BJ (cell line): ENCODE data around the gene HHAT. TPM values are rescaled to one million over a fixed set of nuclear protein-coding genes. Genes with fewer than 3 reads are reported as not detected.

Experiments
- CTCF ChIA-PET: fragments of 350-600 bp; formaldehyde crosslinking; extraction: SDS; loops from one replicate; lab custom pipeline; 2021; ENCODE audit warnings: antibody characterized with exemption, inconsistent platforms; lab: Yijun Ruan, JAX
- POLR2A ChIA-PET: fragments of 300-600 bp; sonication (Branson Sonifier 250); formaldehyde crosslinking; extraction: SDS; loops from one replicate; lab custom pipeline; 2021; ENCODE audit warnings: antibody characterized with exemption; lab: Charles Lee
- DNase-seq: peaks from one replicate; pipeline ENCODE4 v3.0.0-alpha.2; 2011; ENCODE audit warnings: low read depth
- H3K27me3 ChIP-seq: 2 replicates; pipeline ENCODE4 v1.6.0; 2011; ENCODE audit warnings: low read length; ENCODE audit not compliant: control insufficient read depth, insufficient read depth
- H3K36me3 ChIP-seq: 2 replicates; pipeline ENCODE4 v1.5.1; 2011; ENCODE audit warnings: low read length; ENCODE audit not compliant: control insufficient read depth, insufficient read depth
- H3K4me3 ChIP-seq: 2 replicates; pipeline ENCODE4 v1.5.1; 2011; ENCODE audit warnings: low read depth, mild to moderate bottlenecking, control low read depth, low read length
- polyA plus RNA-seq: library from polyadenylated mRNA; depleted of rRNA; stranded (reverse); fragments of >200 nt; gene quantifications from 2 replicates; pipeline ENCODE4 v1.2.3, GENCODE V29; 2011
- TF ChIP-seq, protein P1 (sequence below): IDR thresholded peaks from 2 replicates; pipeline ENCODE4 v1.5.1; 2011; ENCODE audit warnings: low read depth, mild to moderate bottlenecking, control low read depth, inconsistent platforms, low read length, moderate library complexity; ENCODE audit not compliant: insufficient read depth

Gene HHAT
- polyA plus RNA-seq, 1 experiment, result 6.6 TPM

DNA sequence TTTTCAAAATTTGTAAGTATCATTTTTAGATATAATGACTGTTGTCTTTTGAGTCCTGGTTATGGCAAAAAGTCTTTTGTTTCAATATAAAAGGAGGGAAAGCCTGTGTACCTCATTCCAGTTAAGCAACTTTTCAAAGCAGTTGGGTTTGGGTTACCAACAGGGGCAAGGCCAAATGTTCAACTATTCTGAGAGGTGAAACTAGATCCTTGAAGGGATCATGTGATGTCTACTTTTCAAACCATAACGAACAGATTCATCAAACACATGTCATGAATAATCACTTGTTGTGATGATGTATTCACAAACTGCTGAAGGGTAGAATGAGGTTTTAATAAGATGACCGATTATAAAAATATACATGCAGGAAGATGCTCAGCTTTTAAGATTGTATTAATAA lies 171.3 kb downstream of the HHAT start:
- Histone ChIP-seq H3K27me3 (no peaks in the 10 kb centered on the region), H3K4me3 (no peak overlapping the region), H3K36me3 (no peaks in the 10 kb centered on the region)
- DNase-seq, result no peak
- CTCF ChIA-PET, result interaction anchor here (1.2 kb wide), 1 partner anchor 9 kb away, joined by 3 read pairs; no protein-coding TSS in a partner anchor
- POLR2A ChIA-PET, result no interaction called here
- TF ChIP-seq, protein P1, sequence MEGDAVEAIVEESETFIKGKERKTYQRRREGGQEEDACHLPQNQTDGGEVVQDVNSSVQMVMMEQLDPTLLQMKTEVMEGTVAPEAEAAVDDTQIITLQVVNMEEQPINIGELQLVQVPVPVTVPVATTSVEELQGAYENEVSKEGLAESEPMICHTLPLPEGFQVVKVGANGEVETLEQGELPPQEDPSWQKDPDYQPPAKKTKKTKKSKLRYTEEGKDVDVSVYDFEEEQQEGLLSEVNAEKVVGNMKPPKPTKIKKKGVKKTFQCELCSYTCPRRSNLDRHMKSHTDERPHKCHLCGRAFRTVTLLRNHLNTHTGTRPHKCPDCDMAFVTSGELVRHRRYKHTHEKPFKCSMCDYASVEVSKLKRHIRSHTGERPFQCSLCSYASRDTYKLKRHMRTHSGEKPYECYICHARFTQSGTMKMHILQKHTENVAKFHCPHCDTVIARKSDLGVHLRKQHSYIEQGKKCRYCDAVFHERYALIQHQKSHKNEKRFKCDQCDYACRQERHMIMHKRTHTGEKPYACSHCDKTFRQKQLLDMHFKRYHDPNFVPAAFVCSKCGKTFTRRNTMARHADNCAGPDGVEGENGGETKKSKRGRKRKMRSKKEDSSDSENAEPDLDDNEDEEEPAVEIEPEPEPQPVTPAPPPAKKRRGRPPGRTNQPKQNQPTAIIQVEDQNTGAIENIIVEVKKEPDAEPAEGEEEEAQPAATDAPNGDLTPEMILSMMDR, result no peak

DNA sequence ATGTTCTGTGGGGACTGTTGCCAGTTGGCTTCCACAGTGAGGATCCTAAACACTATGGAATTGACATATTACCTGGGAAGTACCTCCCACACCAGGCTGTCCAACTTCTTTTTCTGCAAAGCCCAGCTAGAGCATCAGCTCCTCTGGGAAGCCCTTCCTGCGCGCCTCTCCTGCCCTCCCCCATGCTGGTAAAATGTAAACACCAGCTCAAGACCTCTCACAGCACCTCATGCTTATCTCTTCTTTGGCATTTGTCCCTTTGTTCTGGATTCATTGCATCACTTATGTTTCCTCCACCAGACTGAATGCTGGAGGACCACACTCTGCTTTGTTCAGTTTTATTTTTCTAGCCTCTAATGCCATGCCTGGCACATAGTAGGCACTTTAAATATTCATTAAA lies 172.1 kb downstream of the HHAT start:
- DNase-seq, result no peak
- POLR2A ChIA-PET, result no interaction called here
- H3K27me3 ChIP-seq, result no peaks in the 10 kb centered on the region
- H3K4me3 ChIP-seq, result no peak overlapping the region
- CTCF ChIA-PET, result no interaction called here
- no peaks in the 10 kb centered on the region for H3K36me3 ChIP-seq
- TF ChIP-seq, protein P1, result no peak

DNA sequence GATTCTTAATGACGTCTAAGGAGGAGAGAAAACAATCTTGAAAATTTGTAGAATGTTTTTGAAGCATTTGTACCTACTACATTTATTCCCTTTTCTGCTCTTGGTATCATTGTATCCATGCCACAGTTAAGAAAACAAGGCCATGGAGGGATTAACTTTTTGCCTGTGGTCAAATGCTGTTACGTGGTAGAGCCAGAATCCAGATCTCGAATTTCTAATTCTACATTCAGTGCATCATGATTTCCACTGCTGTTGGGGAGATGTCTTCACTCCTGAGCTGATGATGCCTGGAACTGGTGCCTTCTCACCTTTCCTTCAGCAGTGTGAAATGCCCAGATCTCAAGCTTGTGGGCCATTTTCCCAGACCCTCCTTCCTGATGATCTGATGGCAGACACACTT lies 175.6 kb downstream of the HHAT start:
- Histone ChIP-seq H3K36me3 (no peaks in the 10 kb centered on the region), H3K4me3 (no peak overlapping the region), H3K27me3 (no peaks in the 10 kb centered on the region)
- ChIA-PET POLR2A (no interaction called here), CTCF (interaction anchor here (1.1 kb wide), 1 partner anchor 31 kb away, joined by 3 read pairs; no protein-coding TSS in a partner anchor)
- DNase-seq, result no peak
- TF ChIP-seq, protein P1, result no peak

DNA sequence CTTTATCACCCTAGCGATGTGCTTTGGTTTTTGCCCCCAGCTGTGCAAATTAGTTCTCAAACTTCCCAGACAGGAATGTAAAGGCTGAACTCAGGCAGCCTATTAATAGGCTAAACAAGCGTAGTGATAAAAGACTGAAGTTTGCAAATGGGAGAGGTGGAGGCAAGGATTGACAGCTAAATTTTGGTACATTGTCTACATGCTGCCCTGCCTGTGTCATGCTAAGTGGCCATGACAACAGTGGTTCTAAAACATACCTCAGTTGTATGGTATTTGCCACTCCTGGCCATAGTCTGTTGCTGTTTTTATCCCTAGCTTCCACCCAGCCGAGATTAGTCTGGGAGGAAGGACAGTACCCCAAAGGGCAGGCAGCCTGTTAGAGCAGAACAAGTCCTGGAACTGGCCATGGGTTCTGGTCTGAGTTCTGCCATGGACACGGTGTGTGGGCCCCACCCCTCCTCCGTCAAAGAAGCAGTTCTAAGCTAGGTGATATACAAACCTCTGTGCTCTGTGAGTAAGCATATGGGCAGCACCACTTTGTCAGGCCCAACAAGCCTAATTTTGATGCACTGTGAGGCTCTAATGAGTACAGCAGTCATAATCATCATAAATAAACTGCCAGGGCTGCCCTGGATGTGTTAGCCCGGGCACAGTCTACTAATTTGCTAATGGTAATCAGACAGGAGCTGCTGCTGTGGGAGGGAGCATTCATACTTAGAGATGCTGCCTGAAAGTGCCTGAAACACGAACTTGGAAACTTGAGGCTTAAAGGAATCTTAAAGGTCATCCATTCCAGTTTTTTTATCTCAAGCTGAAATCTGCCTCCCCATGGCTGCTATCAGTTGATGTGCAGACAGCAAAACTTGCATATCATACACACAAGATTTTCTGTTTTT lies 177.1 kb downstream of the HHAT start:
- CTCF ChIA-PET, result interaction anchor here (0.8 to 2.1 kb wide), 4 partner anchors 11 to 629 kb away, joined by 3 to 8 read pairs (median 4); no protein-coding TSS in a partner anchor
- TF ChIP-seq, protein P1, result no peak
- Histone ChIP-seq H3K4me3 (no peak overlapping the region), H3K36me3 (no peaks in the 10 kb centered on the region), H3K27me3 (no peaks in the 10 kb centered on the region)
- POLR2A ChIA-PET, result interaction anchor here (0.6 kb wide), 2 partner anchors 167 to 620 kb away, joined by 4 to 5 read pairs; no protein-coding TSS in a partner anchor
- no peak for DNase-seq

GRCh38 chr1:210506689-210507088 lies 178.0 kb downstream of the HHAT start:
- CTCF ChIA-PET, result interaction anchor here (0.8 to 2.1 kb wide), 3 partner anchors 11 to 80 kb away, joined by 3 to 8 read pairs (median 4); no protein-coding TSS in a partner anchor
- TF ChIP-seq, protein P1, result no peak
- POLR2A ChIA-PET, result no interaction called here
- no peak for DNase-seq
- no peaks in the 10 kb centered on the region for H3K36me3 ChIP-seq
- H3K4me3 ChIP-seq, result no peak overlapping the region
- H3K27me3 ChIP-seq, result no peaks in the 10 kb centered on the region
